GM10266 (cell line): Measurements from ENCODE around the gene ELL2.
A peak's percentile ranks its signal among the peaks of the same experiment; 100 is the strongest.
"Not testable (repeated sequence)": the region's sequence is repeated elsewhere in the genome, so short reads cannot be mapped to it uniquely, and the experiment has no call there.

Source experiments
- DNase-seq: peaks from one replicate; pipeline ENCODE4 v3.0.0; 2012; ENCODE audit errors: extremely low spot score
- CTCF ChIP-seq: IDR thresholded peaks from 2 replicates; pipeline ENCODE4 v1.5.1; 2012; ENCODE audit warnings: mild to moderate bottlenecking, low read depth; ENCODE audit not compliant: control insufficient read depth, insufficient read depth; ENCODE audit errors: missing control alignments

The ELL2 gene

DNA sequence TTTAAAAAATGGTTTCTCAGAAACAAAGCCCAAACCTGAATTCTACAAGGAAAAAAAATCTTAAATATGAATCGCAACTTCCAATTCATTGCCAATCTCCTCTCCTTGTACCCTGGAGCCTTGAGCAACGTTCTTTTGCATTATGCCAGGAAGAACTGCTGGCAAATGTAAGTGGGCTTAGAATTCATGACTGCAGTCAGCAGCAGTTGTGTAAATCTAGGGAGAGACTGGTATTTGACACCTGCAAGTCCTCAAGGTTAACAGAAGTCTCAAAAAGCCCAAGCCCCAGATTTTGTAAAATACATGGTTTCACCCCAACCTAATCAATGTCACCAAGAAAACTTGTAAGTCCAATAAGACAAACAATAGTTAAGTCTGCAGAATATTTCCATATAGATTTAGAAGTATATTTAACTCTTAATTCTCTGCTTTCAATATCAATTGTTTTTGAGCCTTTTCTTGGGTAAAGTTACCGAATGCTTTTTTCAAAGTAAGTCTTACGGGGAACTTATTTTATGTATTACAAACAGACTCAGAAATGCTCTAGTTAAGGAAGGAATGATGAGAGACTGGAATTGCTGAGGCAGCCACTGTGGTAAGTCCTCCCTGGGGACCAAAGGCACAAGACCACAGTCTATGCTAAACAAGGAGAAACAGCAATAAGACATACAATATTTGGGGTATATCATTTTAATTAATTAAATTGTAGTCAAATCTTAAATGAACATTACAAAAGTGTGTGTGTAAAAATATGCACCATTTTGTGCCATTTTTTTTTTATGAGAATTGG, 31.3 kb downstream of the ELL2 start:
- TF ChIP-seq CTCF: no peak

DNA sequence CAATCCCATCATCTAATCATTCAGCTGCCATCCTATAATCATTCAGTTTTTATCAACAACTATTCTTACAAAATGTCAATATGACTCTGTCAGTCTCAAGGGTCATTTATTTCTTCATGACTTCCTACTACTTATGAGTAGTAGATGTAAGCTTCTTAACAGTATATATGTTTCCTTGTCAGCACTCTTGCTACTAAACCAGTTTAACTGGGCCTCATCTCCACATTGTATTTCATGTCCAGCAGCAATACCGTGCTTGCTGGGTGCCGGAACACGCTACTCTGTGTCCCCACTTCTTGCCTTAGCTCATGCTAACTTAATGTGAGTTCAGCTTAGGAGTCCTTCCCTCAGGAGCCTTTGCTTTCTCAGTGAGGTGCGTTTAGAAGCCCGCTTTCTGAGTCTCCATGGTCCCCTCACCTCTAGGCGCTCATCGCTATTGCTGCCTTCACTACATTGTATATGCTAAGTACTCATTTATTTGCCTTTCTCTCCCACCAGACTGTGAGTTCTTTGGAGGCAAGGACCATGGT, 32.9 kb downstream of the ELL2 start:
- TF ChIP-seq CTCF: no peak
- DNase-seq: no peak

More for the DNA sequence above, 31.3 kb downstream of the ELL2 start:
- no peak for DNase-seq

DNA sequence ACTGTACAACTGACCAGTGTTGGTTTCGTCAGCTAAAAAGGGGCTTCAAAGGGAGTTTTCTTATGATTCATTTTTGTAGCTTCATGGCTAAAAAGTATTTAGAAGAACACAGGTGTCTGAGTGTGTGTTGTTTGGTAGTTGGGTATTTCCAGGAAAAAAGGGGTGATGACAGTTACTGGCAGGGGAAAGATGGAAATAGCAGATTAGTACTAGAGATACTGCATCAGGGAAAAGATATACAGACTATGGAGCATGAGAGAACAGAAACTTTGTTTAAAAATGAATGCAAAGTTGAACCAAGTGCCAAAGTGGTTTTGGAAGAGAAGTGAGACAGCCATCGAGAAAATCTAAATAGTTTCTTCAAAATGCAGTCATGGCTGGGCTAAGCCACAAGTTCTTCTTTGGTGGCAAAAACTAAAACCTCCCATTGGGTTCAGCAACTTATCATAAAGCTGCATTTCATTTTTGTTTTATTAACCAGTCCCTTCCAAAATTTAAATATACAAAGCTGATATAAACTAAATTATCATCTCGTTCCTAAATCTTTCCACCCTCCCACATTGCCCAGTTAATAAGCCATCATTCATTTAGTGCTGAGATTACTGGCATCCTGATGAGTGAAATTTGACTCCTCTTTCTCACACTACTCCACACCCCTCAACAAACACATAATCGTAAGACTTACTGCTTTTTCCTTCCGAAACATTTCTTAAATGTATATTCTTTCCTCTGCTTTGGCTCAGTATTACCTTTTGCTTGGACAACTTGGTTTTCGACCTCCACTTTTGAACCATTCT, 33.5 kb downstream of the ELL2 start:
- DNase-seq: peak; percentile 20
- TF ChIP-seq CTCF: no peak

DNA sequence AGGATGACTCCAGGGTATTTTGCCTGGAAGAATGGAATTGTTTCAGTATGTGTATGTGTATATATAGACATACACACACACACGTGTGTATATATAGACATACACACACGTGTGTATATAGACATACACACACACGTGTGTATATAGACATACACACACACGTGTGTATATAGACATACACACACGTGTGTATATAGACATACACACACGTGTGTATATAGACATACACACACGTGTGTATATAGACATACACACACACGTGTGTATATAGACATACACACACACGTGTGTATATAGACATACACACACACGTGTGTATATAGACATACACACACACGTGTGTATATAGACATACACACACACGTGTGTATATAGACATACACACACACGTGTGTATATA, 34.4 kb downstream of the ELL2 start:
- DNase-seq: not testable (repeated sequence)

GRCh38 chr5:95925939-95926338, 35.7 kb downstream of the ELL2 start:
- DNase-seq: peak; percentile 20

GRCh38 chr5:95925378-95925744, 36.3 kb downstream of the ELL2 start:
- TF ChIP-seq CTCF: no peak
- no peak for DNase-seq

More at GRCh38 chr5:95925939-95926338, 35.7 kb downstream of the ELL2 start:
- TF ChIP-seq CTCF: no peak

DNA sequence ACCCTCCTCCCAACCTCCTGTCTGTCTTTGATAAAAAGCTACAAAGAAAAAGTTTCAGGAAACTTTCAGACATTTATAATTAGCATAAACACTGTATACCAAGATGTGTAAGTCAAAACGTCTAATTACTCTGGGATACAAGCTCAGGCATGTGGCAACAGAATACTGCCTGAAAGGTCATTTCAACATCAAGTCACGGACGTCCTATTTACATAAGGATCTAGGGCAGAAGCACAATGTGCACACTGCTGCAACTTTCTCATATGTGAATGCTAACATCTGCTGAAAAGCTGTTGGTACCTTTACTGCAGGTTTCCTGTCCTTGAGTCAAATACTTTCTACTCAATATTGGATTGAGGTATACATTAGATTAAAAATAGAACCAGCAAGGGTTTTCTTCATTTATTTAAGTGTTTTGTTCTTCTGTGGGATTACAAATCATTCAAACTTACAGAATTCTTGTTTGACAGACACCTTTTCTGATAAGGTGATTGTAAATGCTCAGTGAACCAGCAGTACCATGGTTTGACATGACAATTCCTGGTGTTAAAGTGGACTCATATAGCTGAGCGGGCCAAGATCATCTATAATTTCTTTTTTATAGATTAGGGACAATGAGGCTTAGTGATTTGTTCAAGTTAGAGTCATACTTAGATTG, 36.8 kb downstream of the ELL2 start:
- DNase-seq: no peak
- TF ChIP-seq CTCF: no peak
